Measurements from ENCODE around the gene PBX2. TPM values are rescaled to one million over a fixed set of nuclear protein-coding genes. Genes with fewer than 3 reads are reported as not detected.
A peak's percentile ranks its signal among the peaks of the same experiment; 100 is the strongest.
"Not testable (repeated sequence)": the region's sequence is repeated elsewhere in the genome, so short reads cannot be mapped to it uniquely, and the experiment has no call there.

Gene PBX2
- total RNA-seq, 1 experiment from 2014 or later, result 130 TPM

- POLR2A ChIA-PET, result no interaction called here
- DNase-seq (ENCODE audit: low spot score) (no peak), ATAC-seq (peak; percentile 4; the same call in 1 of the 2 replicates)
- no peaks in the 10 kb centered on the region for H3K9me3 Mint-ChIP-seq
- no peaks in the 10 kb centered on the region for H3K27me3 Mint-ChIP-seq (ENCODE audit: low read depth)
- peak overlapping the region; percentile 85 for H3K4me3 Mint-ChIP-seq
- peak overlapping the region; percentile 88 for H3K27ac Mint-ChIP-seq
- peaks cover 47% of the 10 kb centered on the region for H3K4me1 Mint-ChIP-seq
- H3K36me3 Mint-ChIP-seq, result peaks cover 22% of the 10 kb centered on the region
- CTCF ChIA-PET, result interaction anchor here (1.1 to 1.2 kb wide), 2 partner anchors 10 to 11 kb away, joined by 3 to 4 read pairs; partner anchors contain the start of gene RNF5
- no peak for TF ChIP-seq ATF6 (CRISPR knock-in tag; IDR thresholded peaks at IDR 0.05)
- TF ChIP-seq EMX1 (CRISPR knock-in tag; IDR thresholded peaks at IDR 0.05), result no peak
- no peak for TF ChIP-seq TCF7 (CRISPR knock-in tag; IDR thresholded peaks at IDR 0.05; ENCODE audit: low read depth)
Observed at GRCh38 chr6:32188381-32189068, 1.5 kb downstream of the PBX2 start.

GRCh38 chr6:32187725-32188380 is 2.1 kb downstream of the PBX2 start:
- Mint-ChIP-seq H3K36me3 (peaks cover 22% of the 10 kb centered on the region), H3K27ac (peak overlapping the region; percentile 63; the same call in 1 of the 2 replicates), H3K4me3 (peak overlapping the region; percentile 85), H3K4me1 (peaks cover 40% of the 10 kb centered on the region)
- ATAC-seq; POLR2A ChIA-PET; DNase-seq (ENCODE audit: low spot score); H3K27me3 Mint-ChIP-seq (ENCODE audit: low read depth); H3K9me3 Mint-ChIP-seq: not testable (repeated sequence)
- CTCF ChIA-PET, result interaction anchor here (1.1 kb wide), 1 partner anchor 10 kb away, joined by 3 read pairs; no protein-coding TSS in a partner anchor

DNA sequence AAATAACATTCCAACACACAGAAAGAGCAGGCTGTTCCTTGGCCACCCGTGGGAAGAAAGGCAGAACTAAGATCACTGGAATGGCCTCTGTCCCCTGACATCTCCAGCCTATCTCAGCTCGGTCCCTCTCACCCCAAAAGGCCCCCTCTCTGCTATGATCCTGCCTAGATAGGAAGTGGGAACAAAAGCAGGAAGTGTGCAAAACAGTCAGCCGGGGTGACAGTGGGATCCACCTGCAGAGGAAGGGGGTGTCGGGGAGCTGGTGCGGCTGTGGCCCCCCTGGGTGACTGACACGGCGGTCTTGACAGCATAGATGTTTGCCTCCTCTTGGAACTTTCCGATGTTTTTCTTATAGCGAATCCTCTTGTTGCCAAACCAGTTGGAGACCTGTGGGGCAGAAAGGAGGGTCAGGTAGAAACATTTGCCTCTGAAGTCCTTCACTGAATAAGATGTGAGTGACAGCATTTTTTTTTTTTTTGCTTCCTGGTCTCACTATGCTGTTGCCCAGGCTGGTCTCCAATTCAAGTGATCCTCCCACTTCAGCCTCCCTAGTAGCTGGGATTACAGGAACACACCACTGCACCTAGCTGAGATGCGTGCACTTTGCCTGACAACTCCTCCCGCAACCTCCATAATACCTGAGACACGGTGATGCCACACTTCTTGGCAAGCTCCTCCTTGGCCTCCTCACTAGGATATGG is 2.8 kb downstream of the PBX2 start:
- POLR2A ChIA-PET, result no interaction called here
- H3K4me3 Mint-ChIP-seq, result 0 out of 2 replicates have a peak overlapping the region, but pooled peaks have one; percentile 6

More for the DNA sequence above, 2.8 kb downstream of the PBX2 start:
- CTCF ChIA-PET, result no interaction called here
- Mint-ChIP-seq H3K4me1 (peaks cover 33% of the 10 kb centered on the region), H3K27ac (peak overlapping the region; percentile 71), H3K36me3 (peaks cover 22% of the 10 kb centered on the region), H3K9me3 (no peaks in the 10 kb centered on the region), H3K27me3 (ENCODE audit: low read depth) (no peaks in the 10 kb centered on the region)
- DNase-seq (ENCODE audit: low spot score), result no peak
- TF ChIP-seq, protein P1, sequence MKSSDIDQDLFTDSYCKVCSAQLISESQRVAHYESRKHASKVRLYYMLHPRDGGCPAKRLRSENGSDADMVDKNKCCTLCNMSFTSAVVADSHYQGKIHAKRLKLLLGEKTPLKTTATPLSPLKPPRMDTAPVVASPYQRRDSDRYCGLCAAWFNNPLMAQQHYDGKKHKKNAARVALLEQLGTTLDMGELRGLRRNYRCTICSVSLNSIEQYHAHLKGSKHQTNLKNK (CRISPR knock-in tag; IDR thresholded peaks at IDR 0.05), result no peak
- no peak for TF ChIP-seq E2F1 (CRISPR knock-in tag; IDR thresholded peaks at IDR 0.05)
- TF ChIP-seq ZNF263 (CRISPR knock-in tag; IDR thresholded peaks at IDR 0.05; ENCODE audit: low read depth), result no peak
- TF ChIP-seq, protein P2, sequence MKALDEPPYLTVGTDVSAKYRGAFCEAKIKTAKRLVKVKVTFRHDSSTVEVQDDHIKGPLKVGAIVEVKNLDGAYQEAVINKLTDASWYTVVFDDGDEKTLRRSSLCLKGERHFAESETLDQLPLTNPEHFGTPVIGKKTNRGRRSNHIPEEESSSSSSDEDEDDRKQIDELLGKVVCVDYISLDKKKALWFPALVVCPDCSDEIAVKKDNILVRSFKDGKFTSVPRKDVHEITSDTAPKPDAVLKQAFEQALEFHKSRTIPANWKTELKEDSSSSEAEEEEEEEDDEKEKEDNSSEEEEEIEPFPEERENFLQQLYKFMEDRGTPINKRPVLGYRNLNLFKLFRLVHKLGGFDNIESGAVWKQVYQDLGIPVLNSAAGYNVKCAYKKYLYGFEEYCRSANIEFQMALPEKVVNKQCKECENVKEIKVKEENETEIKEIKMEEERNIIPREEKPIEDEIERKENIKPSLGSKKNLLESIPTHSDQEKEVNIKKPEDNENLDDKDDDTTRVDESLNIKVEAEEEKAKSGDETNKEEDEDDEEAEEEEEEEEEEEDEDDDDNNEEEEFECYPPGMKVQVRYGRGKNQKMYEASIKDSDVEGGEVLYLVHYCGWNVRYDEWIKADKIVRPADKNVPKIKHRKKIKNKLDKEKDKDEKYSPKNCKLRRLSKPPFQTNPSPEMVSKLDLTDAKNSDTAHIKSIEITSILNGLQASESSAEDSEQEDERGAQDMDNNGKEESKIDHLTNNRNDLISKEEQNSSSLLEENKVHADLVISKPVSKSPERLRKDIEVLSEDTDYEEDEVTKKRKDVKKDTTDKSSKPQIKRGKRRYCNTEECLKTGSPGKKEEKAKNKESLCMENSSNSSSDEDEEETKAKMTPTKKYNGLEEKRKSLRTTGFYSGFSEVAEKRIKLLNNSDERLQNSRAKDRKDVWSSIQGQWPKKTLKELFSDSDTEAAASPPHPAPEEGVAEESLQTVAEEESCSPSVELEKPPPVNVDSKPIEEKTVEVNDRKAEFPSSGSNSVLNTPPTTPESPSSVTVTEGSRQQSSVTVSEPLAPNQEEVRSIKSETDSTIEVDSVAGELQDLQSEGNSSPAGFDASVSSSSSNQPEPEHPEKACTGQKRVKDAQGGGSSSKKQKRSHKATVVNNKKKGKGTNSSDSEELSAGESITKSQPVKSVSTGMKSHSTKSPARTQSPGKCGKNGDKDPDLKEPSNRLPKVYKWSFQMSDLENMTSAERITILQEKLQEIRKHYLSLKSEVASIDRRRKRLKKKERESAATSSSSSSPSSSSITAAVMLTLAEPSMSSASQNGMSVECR (CRISPR knock-in tag; IDR thresholded peaks at IDR 0.05; ENCODE audit: borderline replicate concordance), result no peak
- no peak for TF ChIP-seq MLX (CRISPR knock-in tag; IDR thresholded peaks at IDR 0.05)
- TF ChIP-seq ZNF317 (CRISPR knock-in tag; IDR thresholded peaks at IDR 0.05; ENCODE audit: borderline replicate concordance, low read depth), result no peak
- TF ChIP-seq GABPB1 (CRISPR knock-in tag; IDR thresholded peaks at IDR 0.05), result no peak
- TF ChIP-seq ETV6 (CRISPR knock-in tag; IDR thresholded peaks at IDR 0.05), result no peak
- TF ChIP-seq ZNF138 (CRISPR knock-in tag; conservative IDR thresholded peaks at IDR 0.05), result no peak
- TF ChIP-seq NR2C2 (CRISPR knock-in tag; IDR thresholded peaks at IDR 0.05), result no peak
- TF ChIP-seq, protein P3, sequence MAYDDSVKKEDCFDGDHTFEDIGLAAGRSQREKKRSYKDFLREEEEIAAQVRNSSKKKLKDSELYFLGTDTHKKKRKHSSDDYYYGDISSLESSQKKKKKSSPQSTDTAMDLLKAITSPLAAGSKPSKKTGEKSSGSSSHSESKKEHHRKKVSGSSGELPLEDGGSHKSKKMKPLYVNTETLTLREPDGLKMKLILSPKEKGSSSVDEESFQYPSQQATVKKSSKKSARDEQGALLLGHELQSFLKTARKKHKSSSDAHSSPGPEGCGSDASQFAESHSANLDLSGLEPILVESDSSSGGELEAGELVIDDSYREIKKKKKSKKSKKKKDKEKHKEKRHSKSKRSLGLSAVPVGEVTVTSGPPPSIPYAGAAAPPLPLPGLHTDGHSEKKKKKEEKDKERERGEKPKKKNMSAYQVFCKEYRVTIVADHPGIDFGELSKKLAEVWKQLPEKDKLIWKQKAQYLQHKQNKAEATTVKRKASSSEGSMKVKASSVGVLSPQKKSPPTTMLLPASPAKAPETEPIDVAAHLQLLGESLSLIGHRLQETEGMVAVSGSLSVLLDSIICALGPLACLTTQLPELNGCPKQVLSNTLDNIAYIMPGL (CRISPR knock-in tag; IDR thresholded peaks at IDR 0.05), result no peak
- TF ChIP-seq ZNF121 (CRISPR knock-in tag; IDR thresholded peaks at IDR 0.05), result no peak
- no peak for TF ChIP-seq JUN (CRISPR knock-in tag; IDR thresholded peaks at IDR 0.05)
- no peak for TF ChIP-seq TP53 (CRISPR knock-in tag; IDR thresholded peaks at IDR 0.05)
- no peak for TF ChIP-seq MXD4 (CRISPR knock-in tag; IDR thresholded peaks at IDR 0.05; ENCODE audit: borderline replicate concordance)
- no peak for ATAC-seq
